ENCODE measurements around the gene CMPK2.

The CMPK2 gene

DNA sequence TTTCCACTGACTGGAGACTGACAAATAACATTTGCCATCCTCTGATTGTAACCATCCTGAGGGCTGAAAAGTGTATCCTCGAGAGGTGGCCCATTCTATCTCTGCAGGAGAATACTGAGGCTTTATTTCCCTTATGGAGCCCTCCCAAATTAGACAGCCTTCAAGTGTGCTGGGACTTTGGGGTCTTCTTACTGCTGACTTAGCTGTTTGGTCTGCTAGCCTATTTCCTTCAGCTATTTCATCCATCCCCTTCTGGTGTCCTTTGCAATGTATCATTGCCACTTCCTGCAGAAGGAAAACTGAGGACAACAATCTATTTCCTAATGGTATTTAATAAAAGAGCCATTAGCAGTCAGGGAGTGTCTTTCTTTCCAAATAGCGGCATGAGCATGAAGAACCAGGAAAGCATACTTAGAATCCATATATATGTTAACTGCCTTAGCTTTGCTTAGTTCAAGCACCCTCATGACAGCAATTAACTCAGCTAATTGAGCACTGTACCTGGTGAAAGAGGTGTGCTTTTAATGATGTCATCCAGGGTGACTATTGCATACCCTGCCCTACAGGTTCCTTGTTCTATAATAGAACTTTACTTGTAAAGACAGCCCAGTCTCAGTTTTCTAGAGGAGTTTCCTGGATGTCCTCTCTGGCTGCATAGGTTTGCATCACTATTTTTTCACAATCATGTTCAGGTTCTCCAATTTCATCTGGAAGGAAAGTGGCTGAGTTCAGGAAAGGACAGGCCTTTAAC lies 24.0 kb downstream of the CMPK2 start:
- no peak for DNase-seq

DNA sequence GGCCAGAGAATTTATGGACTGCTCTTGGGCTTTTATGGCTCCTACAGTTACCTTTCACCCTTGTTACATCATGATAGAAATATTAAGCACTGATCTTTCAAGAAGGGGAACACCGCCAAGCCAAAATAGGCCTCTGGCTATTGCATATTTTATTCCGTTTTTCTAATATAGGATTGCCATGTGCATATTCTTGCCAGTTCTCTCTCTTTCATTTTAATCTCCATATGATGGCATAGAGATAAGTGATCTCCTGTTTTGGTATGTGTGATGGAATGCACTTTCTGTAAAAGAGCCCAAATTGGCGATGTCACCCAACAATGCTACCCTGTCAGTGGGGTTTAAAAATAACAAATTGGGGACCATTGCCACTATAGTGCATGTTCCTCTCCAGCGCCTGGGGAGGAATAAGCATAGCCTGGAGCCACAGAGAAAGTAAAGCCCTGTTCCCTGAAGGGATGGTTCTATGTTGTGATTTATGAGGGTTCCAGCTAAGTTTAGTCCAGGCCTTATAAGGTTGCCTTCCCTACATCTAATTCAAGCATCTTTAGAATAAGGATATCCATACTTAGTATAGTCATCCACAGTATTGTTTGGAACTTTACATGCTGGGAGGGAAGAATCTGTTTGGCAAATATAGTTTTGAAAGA lies 26.9 kb downstream of the CMPK2 start:
- no peak for DNase-seq

DNA sequence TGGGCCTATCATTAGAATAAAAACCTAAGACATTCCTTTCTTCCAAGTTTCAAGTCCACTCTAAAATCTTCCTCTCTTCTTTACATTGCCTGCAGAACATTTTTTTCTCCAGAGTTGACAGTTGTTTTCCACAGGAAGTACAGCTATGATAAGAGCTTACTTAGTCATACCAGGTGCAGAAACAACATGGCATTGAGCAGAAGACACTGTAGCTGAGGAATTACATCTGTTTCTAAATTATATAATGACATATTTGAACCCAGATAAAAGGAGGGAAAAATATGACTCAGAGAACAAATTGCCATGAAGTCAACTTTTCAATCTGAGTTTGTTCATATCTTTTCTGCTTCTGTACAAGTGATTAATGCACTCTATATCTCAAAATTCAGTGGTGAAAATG lies 30.2 kb downstream of the CMPK2 start:
- no peak for DNase-seq

DNA sequence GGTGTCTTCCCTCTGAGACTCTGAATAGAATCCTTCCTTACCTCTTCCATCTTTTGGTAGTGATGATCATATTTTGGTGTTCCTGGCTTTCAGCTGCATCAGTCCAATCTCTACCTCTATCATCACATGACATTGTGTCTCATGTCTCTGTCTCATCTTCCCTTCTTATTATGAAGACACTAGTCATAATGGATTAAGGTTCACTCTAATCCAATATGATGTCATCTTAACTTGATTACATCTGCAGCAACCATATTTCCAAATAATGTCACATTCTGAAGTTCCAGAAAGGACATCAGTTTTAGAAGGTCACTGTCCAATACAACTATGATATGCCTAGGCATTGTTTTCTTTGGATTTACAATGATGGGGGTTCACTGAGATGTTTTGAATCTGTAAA lies 31.5 kb downstream of the CMPK2 start:
- DNase-seq: no peak

DNA sequence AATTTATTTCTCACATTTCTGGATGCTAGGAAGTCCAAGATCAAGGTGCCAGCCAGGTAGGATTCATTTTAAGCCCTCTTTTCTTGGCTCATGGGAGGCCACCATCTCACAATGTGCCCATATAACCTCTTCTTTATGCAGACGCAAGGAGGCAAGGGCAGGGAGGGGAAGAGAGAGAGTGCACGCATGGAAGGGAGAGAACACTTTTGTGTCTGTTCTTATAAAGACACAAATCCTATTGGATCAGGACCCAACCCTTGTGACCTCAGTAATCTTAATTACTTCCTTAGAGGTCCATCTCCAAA lies 32.5 kb downstream of the CMPK2 start:
- no peak for DNase-seq

DNA sequence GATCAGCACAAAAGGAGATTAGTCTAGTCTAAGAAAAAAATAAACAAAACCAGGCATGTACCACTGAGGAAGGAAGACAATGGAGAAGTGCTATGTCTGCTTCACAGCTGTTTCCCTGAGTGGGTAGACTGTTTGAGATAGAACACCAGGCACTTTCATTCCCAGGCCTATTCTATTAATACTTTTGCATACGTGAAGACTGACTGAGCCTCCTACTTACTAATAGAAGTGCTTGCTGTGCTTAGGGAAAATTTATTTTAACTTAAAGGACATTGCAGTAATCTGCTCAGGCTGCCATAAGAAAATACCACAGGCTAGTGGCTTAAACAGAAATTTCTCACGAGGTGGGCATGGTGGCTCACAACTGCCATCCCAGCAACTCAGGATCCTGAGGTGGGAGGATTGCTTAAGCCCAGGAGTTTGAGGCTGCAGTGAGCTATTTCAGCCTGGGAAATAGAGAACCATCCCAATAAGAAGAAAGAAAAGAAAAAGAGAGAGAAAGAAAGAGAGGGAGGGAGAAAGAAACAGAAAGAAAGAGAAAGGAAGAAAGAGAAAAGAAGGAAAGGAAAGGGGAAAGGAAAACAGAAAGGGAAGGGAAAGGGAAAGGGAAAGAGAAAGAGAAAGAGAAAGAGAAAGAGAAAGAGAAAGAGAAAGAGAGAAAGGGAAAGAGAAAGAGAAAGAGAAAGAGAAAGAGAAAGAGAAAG lies 33.0 kb downstream of the CMPK2 start:
- no peak for DNase-seq

DNA sequence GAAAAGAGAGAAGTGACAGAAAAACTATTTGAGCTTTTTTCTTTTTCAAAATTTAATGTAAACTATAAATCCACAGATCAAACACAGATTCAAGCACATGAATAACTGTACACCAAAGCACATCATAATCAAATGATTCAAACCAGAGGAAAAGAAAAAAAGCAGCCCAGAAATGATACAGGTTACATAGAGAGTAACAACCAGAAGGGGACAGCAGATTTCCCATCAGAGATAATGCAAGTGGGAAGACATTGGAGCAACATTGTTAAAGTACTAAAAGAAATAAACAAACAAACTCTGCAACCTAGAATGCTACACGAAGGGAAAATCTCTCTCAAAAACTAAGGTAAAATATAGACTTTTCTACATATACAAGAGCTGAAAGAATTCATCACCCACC lies 34.5 kb downstream of the CMPK2 start:
- DNase-seq: no peak

DNA sequence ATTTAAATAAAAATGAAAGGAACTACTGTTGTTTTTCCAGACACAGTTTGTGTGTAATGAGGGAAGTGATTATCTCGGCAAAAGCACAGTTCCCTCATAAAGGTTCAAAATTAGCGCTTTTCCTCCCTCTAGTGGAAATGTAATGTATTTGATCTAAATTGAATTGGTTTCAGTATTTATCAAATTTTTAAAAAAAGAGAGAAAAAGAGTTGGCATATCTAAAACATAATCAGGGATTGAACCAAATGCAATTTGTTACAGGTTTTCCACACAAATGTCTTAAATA lies 37.5 kb downstream of the CMPK2 start:
- DNase-seq: peak; percentile 87

DNA sequence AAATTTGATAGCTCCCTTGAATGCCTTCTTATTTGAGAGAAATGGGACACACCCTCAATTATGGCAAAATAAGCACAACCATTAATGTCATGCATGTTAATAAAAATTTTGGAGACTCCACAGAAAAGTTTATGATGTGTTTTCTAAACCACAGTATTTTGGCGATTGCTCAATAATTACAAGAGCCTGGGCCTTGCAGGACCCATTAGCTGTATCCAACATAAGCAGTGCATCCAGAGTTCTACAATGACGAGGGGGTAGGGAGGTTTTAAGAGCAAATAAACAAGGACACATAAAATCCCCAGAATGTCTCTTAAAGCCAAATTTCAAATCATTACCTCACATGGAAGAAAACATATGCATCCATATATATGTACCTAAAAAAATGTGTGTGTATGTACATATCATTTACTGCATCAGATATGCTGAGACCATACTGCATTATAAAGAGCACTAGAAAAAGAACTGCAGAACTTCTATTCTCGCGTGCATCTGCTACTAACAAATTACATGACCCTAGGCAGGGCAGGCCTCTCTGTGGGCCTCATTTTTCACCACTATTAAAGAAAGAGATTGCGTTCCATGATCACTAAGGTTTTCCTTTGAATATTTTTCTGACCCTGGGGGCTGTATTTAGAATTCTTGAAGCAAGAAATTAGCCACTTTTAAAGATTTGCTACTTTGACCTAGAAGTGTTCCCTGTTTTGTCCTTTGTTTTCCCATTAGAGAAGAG lies 38.0 kb downstream of the CMPK2 start:
- peak; percentile 37 for DNase-seq

DNA sequence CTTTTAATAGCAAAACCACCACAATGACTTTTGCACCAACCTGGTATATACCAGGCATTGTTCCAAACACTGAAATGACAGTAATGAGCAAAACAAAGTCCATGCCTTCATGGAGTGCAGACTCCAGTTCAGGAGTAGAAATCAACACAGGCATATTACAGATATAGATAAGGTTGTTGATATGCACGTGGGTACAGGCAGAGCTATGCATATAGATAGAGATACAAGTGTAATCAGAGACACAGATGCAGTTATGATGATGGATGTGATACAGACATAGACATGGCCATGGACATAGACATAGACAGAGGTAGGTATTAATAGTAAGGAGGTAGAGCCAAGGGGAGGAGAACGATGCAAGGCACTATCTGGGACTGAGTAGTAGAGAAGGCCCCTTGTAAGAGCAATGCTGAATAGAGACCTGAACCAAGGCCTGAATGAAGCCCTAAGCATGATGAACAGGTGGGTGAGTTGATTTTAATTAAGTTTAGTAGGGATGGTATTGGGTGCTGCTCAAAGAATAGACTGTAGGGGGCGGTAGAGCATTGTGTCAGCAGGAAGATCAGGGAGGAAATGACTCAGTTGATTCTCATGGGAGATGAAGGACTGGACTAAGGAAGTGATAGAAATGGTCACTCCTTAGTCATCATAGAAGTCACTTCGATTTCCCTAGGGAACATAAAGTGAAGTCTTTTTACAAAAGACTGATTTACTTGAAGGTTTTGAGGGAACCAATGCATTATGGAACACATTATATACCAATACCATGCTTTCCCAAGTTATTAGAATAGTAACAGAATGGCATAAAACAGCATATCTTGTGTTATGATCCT lies 39.4 kb downstream of the CMPK2 start:
- DNase-seq: peak; percentile 37

DNA sequence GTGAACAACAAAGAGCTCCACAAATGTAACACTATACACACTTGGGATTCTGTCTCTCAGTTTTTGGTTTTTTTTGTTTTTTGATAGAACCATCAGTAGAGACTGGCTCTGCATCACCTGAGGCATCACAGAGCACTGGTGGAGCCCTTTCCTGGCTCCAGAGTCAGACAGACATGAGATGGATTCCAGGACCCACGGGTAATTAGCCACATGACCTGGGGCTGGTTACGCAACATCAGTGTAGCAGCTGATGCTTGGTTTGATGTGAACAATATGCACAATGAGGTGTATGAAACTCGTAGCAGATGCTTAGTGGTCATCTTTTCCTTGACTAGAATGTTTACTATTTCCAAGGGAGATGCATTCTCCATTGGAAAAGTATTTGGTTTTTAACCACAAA lies 40.7 kb downstream of the CMPK2 start:
- peak; percentile 48 for DNase-seq

DNA sequence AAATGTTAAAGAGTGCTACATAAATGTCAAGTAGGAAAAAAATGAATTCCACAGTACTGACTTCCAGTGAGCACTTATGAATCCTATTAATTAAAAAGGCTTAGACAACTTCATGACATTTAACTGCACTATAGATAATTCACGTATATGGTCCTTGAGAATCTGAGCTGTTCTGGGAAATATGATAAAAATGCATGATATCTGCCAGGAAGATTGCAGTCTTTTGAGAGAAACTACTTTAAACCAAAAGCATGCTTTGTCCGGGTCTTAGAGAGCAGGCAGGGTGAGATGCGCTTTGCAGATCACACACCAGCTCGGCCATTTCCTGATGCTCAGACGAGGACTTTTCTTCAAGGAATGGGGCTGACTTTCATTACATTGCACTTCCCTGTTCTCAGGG lies 42.6 kb downstream of the CMPK2 start:
- DNase-seq: no peak

DNA sequence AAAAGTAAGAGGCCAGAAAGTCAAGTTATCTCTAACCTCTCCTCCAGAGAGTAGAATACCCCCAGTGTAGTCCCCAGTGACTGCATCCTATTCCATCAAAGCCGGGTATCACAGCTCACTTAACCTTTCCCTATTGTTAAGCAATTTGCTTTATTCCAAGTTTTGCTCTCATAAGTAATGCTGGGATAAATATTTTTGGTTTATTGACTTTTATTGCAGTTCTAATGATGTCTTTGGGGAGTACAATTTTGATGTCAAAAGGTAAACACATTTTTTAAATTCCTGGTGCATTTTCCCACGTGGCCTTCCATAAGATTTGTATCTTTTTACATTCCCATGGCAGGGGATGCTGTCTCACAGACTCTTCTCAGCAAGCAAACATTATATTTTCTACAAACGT lies 43.3 kb downstream of the CMPK2 start:
- DNase-seq: no peak

DNA sequence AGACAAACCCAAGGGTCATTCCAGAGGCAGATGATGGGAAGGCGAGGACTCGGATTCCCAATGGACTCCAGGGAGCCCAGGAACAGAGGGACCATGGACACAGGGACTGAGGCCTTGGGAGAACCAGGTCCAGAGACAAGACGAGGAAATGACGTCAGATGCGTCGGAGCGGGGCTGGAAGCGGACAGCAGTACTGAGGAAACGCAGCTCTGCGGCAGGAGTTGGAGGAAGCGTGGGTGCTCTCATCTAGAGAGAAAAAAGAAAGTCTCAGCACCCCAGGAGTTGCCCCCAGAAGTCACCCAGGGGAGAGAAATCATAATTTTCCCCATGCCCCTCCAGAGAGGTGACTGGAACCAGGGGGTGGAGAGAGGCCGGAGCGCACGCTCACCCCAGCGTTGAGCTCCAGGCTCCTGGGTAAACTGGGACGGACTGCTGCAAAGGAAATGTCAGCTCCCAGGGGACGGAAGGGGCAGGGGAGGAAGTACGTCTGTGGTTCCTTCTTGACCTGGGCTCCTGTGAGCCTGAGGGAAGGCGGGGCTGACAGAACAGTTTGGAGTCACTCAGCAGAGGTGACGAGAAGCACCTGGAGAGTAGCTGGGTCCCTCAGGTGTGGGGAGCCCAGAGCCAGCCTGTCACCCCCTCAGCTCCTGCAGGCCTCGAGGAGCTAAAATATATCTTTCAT lies 44.7 kb downstream of the CMPK2 start:
- DNase-seq: no peak

DNA sequence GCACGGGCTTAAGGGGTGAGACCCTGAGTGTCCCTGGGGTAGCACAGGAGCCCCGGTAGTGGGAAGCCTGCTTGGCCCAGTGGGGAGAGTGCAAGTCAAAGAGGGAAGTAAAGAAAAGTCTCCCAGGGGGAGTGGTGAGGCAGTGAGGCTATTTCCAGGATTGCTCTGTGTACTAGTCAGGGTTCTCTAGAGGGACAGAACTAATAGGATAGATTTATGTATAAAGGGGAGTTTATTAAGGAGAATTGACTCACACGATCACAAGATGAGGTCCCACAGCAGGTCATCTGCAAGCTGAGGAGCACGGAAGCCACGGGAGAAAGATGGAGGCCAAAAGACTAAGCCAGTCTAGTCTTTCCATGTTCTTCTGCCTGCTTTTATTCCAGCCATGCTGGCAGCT lies 45.5 kb downstream of the CMPK2 start:
- DNase-seq: no peak

DNA sequence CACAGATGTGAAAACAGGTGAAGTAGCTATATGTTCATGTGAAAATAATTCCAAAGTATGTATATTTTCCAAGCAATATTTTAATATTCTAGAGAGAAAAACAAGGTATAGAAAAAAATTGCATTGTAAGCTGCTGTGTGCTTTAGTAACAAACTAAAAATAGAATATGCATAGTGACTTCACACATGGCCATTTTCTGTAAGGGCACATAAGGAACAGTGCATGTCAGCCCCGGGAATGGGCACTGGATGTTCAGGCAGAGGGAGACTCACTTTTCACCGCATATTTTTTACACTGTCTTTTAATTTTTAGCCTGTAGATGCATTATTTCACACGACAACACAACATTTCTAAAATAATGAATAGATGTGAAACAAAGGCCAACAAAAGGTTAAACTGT lies 46.0 kb downstream of the CMPK2 start:
- no peak for DNase-seq

DNA sequence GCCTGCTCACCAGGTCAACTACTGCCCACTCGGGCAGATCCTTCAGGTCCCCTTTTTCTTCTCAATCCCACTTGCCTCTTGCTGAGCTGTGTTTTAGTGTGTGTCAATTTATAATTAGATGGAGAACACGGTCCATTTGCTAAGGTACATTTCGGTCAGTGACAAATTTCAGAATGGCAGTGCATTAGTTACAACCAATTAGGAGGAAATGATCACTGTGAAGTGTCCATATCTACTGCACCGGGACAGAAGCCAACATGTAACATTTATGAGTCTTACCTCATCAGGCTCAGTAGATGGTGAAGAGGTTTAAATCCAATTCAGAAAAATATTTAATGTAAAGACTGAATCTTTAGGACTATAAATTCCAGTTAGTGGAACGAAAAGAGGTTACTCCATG lies 47.7 kb downstream of the CMPK2 start:
- peak; percentile 17 for DNase-seq

DNA sequence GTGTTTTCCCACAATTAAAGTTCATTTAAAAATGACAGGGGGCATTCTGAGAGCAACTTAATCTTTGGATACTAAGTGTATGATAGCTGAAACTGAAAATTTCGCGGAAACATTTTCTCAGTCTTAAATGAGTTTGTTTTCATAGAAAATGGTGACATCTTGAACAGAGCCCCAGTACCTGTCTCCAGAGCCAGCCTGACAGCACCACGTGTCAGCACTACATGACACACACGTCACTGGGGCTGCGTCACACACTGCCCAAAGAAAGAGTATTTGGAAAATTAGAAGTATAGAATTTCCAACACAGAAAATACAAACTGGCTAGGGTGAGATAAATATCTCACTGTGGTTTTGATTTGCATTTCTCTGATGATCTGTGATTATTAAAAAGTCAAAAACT lies 50.8 kb downstream of the CMPK2 start:
- DNase-seq: no peak

DNA sequence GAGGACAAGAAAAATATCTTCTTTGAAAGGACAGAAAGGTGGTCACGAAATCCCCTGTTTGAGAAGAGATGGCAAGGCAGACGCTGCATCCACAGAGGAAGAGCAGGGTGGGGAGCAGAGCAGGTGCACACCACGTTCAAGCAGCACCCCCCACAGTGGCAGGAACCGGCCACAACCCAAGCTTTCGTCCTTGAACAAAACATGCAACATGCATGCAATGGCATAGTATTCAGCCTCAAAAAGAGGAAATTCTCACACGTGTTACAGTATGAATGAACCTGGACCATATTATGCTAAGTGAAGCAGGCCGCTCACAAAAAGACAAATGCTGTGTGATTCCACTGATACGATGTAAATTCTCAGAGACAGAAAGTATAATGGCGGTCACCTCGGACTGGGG lies 51.4 kb downstream of the CMPK2 start:
- DNase-seq: no peak

DNA sequence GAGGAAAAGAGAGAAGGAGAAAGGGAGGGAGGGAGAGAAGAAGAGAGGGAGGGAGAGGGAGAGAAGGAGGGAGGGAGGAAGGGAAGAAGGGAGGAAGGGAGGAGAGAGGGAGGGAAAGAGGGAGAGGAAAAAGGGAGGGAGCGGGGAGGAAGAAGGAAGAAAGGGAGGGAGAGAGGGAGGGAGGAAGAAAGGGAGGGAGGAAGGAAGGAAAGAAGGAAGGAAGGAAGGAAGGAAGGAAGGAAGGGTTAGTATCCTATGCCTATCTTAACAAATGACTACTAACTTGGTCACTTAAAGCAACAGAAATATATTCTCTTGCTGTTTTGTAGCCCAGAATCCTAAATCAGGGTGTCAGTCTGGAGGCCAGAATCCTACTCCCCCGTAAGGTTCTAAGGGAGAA lies 52.1 kb downstream of the CMPK2 start:
- DNase-seq: no peak

DNA sequence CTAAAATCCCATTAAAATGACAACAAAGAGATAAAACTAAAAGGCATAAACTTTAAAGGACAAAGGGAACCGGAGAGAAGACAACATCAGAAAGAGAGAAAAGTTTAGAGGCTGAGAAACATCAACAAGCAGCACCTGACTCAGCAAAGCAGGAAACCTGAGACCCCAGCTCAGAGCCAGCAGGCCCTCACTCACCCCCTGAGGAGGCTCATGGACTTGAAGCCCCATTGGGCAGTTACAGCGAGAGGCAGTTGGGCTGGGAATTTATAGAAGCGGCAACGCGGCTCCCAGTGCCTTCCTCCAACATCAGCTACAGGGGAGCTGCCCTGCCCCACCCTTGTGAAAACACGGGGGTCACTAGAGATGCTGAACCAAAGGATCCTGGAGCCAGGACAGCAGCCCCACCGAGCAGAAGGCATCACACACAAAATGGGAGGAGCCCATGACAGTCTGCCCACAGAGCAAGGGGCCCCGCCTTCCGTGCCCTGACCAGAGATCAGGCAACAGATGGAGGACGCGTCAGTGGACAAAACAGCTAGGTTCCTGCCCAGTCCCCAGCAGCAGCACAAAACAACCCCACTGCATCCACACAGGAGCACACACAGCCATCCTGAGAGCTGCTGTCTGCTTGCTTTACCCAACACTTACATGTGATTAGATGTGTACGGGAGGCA lies 52.7 kb downstream of the CMPK2 start:
- DNase-seq: peak; percentile 43

DNA sequence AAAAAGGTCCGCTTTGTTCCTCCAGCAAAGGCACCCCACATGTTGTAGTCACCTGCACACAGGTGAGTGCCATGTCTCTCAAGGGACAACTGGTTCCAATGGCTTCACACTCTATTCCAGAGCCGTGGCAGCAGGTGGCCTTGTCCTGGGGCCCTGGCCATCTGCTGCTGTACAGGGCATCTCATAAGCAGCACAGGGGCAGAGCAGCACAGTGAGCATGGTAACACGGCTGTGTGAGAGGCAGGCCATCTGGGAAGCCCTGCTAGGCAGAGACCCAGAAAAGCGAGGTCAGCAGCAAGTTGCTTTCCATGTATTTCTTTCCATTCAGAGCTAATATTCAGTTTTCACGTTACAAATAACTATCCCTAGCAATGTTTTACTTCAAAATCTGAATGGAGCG lies 54.7 kb downstream of the CMPK2 start:
- peak; percentile 32 for DNase-seq

Measured in eye (tissue), 1 donor.